Muscle of back (tissue), 11 donors: ENCODE measurements around the gene PEX5. TPM values are rescaled to one million over a fixed set of nuclear protein-coding genes. Genes with fewer than 3 reads are reported as not detected.
"Not testable (repeated sequence)": the region's sequence is repeated elsewhere in the genome, so short reads cannot be mapped to it uniquely, and the experiment has no call there.

Experiments
- DNase-seq, 3 donors: peaks; one replicate each; pipeline versions ENCODE4 v3.0.0 to v3.0.0-alpha.2; 2013
- polyA plus RNA-seq, 10 donors: library from polyadenylated mRNA; unstranded; fragments of 120-200 nt; gene quantifications; one replicate each; pipeline ENCODE4 v1.2.1, GENCODE V29; 2013; ENCODE audit not compliant: insufficient read length in 10 of 10

Gene PEX5
- polyA plus RNA-seq, 10 donors: 31.6 to 39.0 (median 35.8) TPM

DNA sequence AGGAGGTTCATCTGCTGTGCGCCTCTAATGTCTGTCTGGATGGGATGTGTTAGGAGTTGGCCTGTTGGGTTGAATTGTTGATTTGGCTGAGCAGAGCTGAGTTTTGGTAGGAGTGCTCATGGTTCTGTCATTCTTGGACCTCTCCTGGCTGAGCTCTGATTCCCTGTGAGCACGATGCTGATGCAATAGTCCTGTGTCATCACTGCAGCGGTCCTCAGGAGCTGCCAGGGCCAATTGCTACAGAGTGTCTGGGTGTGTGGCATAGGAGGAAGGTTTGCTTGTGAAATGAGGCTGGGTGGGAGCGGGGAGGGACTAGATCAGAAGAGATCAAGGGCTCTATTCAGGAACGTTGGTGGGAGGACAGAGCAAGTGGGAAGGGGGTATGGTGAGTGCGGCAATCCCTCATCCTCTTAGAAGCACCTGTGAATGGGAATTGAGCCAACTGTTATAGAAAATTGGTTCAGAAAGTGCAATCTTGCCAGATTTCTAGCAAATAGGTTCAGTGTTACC, 21.2 kb downstream of the PEX5 start:
- DNase-seq: no peak

DNA sequence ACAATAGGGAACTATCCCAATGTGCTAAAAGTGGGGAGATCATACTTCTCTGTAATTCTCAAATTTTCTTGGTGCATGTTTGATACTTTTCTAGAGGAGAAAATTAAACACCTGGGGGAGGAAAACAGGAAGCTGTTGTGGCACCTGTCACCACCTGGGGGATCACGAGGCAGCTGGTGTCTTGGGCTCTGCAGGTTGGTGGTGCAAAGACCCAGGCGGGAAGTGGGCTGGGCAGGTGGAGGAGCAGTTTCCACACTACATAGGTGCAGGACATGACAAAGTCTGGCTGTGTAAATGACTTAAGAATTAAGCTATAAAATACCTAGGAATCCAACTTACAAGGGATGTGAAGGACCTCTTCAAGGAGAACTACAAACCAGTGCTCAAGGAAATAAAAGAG, 23.2 kb downstream of the PEX5 start:
- DNase-seq: no peak

DNA sequence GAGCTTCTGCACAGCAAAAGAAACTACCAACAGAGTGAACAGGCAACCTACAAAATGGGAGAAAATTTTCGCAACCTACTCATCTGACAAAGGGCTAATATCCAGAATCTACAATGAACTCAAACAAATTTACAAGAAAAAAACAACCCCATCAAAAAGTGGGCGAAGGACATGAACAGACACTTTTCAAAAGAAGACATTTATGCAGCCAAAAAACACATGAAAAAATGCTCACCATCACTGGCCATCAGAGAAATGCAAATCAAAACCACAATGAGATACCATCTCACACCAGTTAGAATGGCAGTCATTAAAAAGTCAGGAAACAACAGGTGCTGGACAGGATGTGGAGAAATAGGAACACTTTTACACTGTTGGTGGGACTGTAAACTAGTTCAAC, 24.3 kb downstream of the PEX5 start:
- not testable (repeated sequence) for DNase-seq

DNA sequence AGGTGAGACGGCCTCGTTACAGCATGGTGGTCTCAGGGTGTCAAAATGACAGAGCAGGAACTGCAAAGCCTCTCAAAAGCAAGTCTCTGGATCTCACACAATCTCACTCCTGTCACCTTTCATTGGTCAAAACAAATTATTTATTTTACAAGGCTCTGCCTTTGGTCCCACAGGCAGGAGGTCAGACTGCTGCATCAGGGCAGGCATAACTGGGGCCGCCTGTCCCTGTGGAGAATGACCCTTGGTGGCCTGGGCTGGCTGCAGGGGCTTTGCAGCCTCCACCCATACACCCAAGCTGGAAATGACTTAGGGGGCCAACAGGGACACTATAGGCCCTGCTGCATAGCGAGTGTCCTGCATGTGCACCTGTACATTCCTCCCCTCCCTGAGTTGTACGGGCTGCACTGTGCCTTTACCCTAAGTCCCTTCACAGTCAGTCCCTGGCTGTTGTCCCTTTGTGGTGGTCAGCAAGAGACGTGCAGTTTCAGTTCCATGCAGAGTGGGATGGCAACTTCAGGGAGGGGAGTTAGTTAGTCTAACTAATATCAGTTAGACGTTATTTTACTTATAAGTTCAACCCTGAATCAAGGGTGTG, 28.1 kb downstream of the PEX5 start:
- no peak for DNase-seq

DNA sequence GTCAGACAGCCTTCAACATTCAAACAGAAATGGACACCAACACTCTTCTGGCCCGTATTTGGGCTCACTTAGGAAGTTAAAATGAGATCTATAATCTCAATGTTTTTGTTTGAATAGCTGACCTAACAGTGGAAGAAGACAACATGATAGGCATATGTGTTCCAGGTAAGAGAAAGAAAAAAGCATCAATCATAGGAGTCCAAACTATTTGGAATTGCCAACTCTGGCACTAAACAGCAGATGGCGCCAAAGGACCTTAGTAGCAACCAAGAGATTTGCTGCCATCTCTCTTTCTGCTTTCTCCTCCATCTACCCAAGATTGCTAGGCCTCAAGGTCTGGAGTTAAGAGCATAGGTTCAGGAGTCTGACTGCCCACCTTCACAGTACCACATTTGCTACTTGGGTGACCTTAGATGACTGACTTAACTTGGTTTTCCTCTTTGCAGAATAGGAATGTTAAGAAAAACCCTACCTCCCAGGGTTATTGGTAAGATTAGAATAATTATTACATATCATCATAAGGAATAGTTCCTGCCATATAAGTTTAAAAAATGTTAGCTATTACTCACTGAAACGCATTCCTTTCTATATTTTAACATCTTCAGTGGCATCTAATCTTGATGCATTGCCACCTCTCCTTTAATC, 30.2 kb downstream of the PEX5 start:
- DNase-seq: peak; percentile 56 to 75 (median 62)

DNA sequence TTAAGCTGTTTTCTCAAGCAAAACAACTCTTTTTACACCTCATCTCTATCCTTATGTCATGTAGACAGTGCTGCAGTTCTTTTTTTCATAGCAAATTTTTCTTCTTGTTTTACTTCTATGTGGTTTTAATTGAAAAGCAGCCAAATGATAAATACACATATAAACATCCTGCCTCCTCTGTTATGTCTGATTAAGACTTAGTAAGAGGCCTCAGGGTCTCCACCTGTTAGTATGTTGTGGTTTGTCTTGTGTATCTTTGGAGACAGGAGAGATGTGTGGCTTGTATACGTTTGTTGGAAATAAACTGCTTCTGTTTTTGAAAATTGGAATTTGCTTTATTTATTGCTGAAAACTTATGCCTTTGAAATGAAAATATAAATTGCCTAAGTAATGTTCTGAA, 32.0 kb downstream of the PEX5 start:
- no peak for DNase-seq

DNA sequence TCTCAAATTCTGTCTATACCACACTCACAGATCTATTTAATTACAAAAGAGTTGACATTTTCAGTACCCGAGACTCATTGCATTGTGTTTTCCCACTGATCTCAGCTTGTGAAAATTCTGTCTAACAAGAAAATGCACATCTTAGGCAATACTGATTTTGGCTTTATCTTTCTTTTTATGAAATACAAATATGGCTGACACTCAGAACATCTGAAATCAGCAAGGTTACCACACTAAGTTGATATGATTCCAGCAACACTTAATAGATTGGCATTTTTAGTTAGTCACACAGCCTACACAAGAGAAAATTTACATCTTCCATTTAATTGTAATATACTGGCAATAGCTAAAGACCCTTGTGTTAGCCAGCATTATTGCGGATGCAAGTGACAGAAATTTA, 40.3 kb downstream of the PEX5 start:
- no peak for DNase-seq

DNA sequence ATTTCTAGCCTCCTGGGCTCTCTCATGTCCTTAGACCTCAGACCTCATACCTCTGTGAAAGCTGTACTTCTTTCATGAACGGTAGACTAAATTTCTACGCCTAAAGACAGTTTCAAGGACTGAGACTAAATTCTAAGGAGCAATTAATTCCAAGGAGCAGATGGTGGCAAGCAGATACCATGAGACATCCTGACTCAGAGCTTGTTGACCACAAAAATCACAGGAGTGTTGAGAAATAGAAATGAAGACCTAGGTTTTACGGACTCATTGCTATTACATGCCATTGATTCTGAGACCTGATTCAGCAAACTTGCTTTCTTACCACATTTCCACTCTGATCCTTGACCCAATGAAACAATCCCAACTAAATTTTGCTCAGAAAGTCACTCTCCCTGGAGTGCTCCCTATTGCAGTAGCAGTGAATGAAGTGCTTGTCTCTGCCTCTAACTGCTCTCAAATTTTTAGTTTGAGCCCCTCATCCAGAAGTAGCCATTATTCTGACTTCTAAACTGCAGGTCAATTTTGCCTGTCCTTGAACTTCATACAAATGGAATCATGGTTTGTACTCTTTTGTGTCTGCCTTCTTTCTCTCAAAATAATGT, 52.0 kb downstream of the PEX5 start:
- DNase-seq: peak in 1 of 3 donors; percentile 5

DNA sequence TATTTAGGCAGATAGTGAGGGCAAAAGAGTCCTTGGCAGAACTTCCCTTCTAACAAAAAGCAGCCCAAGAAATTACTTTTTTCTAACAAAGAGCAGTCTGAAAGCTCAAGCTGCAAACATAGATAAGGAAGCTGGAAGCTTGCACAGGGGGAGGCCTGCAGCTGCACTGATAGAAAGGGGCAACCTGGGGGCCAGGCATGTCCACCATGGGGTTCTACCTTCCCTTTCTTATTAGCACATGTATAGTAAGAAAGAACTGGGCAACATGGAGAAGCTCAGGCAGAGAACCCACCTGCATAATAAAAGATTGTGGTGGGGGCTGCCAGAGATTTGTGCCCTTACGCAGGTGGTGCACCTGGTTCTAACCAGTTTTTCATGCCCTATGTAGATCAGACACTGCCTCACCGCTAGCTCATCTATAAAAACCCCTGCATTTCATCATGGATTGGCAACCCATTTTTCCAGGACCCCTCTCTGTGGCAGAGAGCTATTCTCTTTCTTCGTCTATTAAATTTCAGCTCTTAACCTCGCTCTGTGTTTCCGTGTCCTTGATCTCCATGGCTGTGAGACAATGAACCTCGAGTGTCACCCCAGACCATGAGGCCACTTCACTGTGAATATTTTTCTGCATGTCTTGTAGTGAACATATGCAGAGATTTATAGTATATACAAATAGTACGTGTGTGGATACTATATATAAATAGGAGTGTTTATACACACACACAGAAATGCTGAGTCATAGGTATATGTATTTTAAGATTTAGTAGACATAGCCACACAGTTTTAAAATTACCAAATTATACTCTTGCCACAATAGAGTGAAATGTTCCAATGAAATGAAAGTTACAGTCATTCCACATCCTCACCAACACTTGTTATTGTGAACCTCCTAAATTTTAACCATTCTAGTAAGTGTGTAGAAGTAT, 53.0 kb downstream of the PEX5 start:
- no peak for DNase-seq

DNA sequence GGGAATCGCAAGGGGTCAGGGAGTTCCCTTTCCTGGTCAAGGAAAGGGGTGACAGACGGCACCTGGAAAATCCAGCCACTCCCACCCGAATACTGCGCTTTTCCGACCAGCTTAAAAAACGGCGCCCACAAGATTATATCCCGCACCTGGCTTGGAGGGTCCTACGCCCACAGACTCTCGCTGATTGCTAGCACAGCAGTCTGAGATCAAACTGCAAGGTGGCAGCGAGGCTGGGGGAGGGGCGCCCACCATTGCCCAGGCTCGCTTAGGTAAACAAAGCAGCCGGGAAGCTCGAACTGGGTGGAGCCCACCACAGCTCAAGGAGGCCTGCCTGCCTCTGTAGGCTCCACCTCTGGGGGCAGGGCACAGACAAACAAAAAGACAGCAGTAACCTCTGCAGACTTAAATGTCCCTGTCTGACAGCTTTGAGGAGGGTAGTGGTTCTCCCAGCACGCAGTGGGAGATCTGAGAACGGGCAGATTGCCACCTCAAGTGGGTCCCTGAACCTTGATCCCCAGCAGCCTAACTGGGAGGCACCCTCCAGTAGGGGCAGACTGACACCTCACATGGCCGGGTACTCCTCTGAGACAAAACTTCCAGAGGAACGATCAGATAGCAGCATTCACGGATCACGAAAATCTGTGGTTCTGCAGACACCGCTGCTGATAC, 62.0 kb downstream of the PEX5 start:
- DNase-seq: not testable (repeated sequence)

DNA sequence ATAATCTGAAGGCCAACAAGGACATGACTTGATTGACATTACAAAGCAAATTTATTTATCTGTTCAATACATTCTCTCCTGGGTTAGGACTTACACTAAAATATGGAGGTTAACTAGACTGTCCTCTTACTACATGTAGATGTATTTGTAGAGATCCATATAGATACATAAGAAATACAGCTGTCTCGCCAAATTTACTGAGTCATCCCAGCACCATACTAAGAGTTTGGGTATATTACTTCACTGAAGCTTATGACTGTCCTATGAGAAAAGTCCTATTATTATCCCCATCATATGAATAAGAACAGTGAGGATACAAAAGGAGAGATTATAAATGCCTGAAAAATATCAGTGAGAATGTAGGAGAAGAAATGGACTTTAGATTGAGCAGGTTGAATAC, 69.6 kb downstream of the PEX5 start:
- no peak for DNase-seq

Other genes starting within 250 kb of the PEX5 start
- not detected for gene RNU7-1, start 245.9 kb upstream of the PEX5 start, polyA plus RNA-seq
- gene C12orf57, start 245.7 kb upstream of the PEX5 start, polyA plus RNA-seq: 100 to 1,000 TPM; 120 to 180 (median 152) TPM
- 10 to 100 TPM in 1 of 10 donors, 1 to 10 TPM in 9; 4.3 to 10.6 (median 6.6) TPM for gene PTPN6, start 238.3 kb upstream of the PEX5 start, polyA plus RNA-seq
- 100 to 1,000 TPM; 254 to 293 (median 280) TPM for gene PHB2, start 219.0 kb upstream of the PEX5 start, polyA plus RNA-seq
- gene EMG1, start 218.8 kb upstream of the PEX5 start, polyA plus RNA-seq: 10 to 100 TPM; 27.1 to 38.6 (median 29.8) TPM
- 10 to 100 TPM; 18.0 to 23.7 (median 20.7) TPM for gene LPCAT3, start 171.2 kb upstream of the PEX5 start, polyA plus RNA-seq
- 100 to 1,000 TPM in 2 of 10 donors, 10 to 100 TPM in 8; 65.9 to 107 (median 83.6) TPM for gene C1S, start 129.0 kb upstream of the PEX5 start, polyA plus RNA-seq
- gene C1R, start 97.2 kb upstream of the PEX5 start, polyA plus RNA-seq: 100 to 1,000 TPM in 2 of 10 donors, 10 to 100 TPM in 8; 80.3 to 122 (median 98.4) TPM
- 10 to 100 TPM; 10.4 to 23.6 (median 11.9) TPM for gene C1RL, start 80.5 kb upstream of the PEX5 start, polyA plus RNA-seq
- gene RBP5, start 60.8 kb upstream of the PEX5 start, polyA plus RNA-seq: 1 to 10 TPM; 1.1 to 8.2 (median 3.3) TPM
- 10 to 100 TPM; 11.8 to 25.7 (median 19.1) TPM for gene CLSTN3, start 59.3 kb upstream of the PEX5 start, polyA plus RNA-seq
- gene ACSM4, start 114.4 kb downstream of the PEX5 start, polyA plus RNA-seq: under 1 TPM in 4 of 10 donors, not detected in 6; 0.07 to 0.16 (median 0.13) TPM